ENCODE data around the gene SYNE3.

SYNE3 gene, protein sequence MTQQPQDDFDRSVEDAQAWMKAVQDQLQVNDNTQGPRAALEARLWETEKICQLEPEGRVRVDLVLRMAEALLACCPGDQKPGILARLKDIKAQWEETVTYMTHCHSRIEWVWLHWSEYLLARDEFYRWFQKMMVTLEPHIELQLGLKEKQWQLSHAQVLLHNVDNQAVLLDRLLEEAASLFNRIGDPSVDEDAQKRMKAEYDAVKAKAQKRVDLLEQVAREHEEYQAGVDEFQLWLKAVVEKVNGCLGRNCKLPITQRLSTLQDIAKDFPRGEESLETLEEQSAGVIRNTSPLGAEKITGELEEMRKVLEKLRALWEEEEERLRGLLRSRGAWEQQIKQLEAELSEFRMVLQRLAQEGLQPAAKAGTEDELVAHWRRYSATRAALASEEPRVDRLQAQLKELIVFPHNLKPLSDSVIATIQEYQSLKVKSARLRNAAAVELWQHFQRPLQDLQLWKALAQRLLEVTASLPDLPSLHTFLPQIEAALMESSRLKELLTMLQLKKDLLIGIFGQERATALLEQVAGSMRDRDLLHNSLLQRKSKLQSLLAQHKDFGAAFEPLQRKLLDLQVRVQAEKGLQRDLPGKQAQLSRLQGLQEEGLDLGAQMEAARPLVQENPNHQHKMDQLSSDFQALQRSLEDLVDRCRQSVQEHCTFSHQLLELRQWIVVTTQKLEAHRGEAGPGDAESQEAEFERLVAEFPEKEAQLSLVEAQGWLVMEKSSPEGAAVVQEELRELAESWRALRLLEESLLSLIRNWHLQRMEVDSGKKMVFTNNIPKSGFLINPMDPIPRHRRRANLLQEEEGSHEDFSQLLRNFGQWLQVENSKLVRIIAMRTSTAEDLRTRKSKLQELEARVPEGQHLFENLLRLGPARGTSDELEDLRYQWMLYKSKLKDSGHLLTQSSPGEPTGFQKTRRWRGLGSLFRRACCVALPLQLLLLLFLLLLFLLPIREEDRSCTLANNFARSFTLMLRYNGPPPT

GRCh38 chr14:95516554-95517181, at the start of gene SYNE3:
Gene SYNE3, minus strand, starts transcription at chr14:95516650. Its CDS starts 40,829 bp downstream, at chr14:95475821.
- no peak for DNase-seq (ENCODE audit: low spot score)

- no peak for DNase-seq (ENCODE audit: low spot score)
Observed at GRCh38 chr14:95564060-95564459, 47.6 kb upstream of the SYNE3 start.

GRCh38 chr14:95562892-95563685, 46.6 kb upstream of the SYNE3 start:
- no peak for DNase-seq (ENCODE audit: low spot score)

GRCh38 chr14:95561001-95561412, 44.6 kb upstream of the SYNE3 start:
- peak; percentile 94 for DNase-seq (ENCODE audit: low spot score)

DNA sequence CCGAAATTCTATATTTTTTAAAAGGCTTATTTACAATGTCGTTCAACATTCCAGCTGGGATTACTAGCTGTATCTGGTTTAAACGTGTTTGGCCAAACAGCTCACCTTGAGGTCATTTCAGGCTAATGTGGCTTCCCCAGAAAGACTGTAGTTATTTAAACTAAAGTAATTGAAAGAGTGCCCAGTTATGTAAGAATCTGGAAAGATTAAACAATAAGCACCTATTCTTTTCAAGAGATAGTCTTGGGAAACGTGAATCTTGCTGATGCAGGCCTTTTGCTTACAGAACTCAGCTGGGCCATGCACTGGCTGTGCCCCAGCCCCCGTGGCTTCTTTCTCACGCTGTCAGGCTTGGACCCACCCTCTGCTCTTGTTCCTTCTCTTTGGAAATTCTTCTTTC, 42.8 kb upstream of the SYNE3 start:
- no peak for DNase-seq (ENCODE audit: low spot score)

GRCh38 chr14:95557832-95558231, 41.4 kb upstream of the SYNE3 start:
- DNase-seq (ENCODE audit: low spot score) = no peak

DNA sequence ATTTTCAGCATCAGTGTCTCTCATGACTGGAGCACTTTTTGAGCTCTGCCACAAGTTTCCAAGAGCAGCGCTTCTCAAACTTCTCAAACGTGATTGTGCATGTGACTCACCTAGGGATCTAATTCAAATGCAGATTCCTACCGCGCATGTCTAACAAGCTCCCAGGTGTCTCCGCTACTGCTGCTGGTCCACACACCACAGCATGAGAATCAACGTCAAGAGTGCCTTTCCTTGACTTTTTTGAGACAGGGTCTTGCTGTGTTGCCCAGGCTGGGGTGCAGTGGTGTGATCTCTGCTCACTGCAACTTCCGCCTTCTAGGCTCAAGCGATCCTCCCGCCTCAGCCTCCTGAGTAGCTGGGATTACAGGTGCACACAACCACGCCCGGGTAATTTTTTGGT, 40.8 kb upstream of the SYNE3 start:
- DNase-seq (ENCODE audit: low spot score) = no peak

- DNase-seq (ENCODE audit: low spot score) = no peak
Observed at GRCh38 chr14:95555053-95555452, 38.6 kb upstream of the SYNE3 start.

DNA sequence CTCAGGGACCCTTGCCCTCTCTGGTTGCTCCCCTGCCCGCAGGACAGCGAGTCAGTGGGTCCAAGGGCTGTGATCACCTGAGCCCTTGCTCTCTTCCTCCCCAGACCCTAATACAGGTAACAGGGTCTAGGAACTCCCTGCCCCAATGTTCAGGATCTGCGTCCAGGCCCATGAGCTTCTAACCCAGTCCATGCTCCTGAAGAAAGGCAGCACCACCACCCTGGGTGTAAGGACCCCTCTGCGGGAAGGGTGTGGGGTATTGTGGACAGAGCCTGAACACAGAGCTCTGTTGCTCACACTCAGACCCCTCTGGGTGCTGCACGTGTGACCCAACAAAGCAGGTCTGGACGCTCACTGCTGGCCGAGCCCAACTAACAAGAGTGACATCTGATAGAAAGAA, 36.7 kb upstream of the SYNE3 start:
- no peak for DNase-seq (ENCODE audit: low spot score)

GRCh38 chr14:95551435-95551834, 35.0 kb upstream of the SYNE3 start:
- DNase-seq (ENCODE audit: low spot score) = no peak

DNA sequence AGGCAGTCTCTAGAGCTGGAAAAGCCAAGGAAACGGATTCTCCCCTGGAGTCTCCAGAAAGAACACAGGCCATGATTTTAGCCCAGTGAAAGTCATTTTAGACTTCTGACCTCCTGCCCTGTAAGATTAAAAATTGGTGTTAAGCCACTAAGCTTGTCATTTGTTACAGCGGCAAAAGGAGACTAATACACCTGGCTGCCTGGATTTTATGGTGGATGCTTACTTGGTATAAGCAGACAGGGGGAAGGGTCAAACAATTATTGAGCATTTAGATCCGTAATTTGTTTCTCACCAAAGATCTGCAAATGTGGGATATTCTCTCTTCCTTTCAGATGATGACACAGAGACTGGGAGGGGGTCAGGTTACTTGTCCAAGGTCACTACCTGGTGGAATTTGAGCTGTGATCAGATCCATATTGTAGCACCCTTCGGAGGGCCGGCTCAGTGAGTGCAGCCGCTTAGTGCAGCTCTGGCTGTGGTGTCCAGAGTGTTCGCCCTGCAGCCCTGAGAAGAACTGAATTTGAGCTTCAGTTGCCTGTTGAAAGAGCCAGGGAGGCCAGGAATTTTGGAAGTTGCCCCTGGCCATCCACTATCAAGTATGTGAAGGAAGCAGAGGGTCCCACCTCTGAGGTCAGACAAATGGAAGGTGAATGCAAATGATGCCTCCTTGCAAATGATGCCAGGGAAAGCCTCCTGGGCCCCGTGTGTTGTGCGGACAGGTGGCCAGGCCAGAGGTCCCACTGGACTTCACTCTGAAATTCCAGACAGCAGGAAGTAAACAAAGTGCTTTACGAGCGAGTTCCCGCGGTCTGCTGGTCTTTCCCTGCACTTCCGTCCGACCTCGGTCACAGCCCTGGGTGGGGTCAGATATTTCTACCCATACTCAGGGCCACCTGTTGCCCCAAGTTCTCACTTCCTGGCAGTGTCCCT, 33.5 kb upstream of the SYNE3 start:
- no peak for DNase-seq (ENCODE audit: low spot score)

- DNase-seq (ENCODE audit: low spot score) = no peak
Observed at GRCh38 chr14:95548328-95548929, 32.0 kb upstream of the SYNE3 start.

DNA sequence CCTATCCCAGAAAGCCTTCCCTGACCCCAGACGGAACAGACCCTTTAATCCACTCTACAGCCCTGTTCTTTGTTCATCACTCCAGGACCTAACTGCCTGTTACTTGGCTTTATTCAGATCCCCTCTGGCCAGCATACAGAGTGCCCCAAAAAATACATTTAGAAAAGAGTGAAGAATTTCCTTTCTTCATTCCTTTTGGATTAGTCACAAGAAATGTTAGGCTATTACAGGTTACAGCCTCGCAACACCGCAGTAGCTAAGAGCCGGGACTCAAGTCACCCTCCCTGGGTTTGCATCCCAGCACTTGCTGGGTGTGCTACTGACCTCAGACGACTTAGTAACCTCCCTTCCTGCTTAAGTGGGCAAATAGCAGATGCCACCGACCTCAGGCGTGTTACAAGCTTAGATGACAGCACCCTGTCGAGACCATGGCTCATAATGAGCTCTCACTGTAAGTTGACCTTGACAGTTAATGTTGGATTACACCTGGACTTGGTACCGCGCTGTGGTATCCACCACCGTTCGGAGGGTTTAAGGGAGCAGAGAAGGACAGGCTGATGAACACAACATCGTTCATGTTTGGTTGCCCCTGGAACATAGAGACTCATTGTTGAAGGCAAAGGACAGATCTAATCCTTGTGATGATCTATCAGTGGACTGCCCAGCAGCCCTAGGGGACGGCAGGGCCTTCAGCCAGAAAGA, 31.3 kb upstream of the SYNE3 start:
- no peak for DNase-seq (ENCODE audit: low spot score)

DNA sequence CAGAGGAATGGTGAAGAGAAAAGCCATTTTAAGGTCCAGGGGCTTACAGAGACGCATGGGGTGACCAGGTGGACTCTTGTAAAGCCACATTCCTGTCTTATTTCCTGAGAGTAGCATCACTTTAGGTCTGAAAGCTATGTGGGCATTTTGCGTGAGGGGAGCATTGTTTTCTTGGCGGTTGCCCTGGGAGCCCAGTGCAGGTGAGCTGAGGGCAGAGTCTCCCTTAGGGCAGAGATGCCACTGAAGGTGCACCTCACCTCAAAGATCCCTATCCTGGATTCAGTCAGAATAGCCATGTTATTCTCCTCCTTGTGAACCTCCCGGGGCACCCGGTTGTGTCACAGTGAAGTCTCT, 30.8 kb upstream of the SYNE3 start:
- no peak for DNase-seq (ENCODE audit: low spot score)

DNA sequence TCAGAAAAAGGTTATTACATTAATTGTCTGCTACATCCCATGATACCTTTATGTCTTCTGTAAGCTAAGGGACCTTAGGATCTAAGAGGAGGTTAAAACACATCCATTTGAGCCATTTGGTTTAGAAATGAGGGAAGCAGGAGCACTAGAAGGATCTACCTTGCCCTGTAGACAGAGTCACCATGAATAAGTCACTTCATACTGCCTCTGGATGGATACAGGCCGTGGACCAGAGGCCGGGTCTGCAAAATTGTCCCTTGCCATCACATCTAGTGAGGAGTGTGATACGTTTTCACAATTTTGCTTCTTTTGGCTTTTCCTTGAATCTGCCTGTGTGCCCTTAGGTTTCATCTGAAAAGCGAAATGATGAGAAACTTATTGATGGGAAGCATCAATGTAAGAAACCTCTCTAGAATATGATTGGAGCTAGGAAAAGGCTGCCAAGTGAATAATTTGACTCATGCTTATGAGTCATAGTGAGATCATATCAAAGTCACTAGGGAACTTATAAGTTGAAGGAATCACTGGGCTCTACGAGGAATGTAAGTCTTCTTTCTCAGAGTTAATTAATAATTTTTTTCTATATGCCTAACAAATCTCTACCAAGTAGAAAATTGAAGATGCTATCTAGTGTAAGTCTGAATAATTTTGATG, 29.2 kb upstream of the SYNE3 start:
- DNase-seq (ENCODE audit: low spot score) = no peak

DNA sequence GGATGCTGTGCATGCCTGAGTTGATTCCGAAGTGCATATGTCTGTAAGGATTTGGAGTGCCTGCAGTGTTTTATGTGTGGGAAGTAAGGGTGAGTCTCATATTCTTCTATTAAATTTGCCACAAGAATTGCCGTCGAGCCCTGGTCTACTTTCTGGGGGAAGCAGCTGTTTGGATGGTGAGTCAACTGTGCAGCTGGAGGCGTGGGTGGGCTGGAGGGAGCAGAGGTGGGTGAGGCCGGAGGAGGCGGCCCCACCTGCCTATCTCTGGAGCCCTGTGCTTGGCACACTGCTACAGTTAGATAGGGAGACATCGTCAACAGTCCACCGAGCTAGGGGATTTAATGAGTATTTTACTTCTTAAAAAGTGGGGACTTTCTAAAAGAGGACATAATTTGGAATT, 28.1 kb upstream of the SYNE3 start:
- no peak for DNase-seq (ENCODE audit: low spot score)

DNA sequence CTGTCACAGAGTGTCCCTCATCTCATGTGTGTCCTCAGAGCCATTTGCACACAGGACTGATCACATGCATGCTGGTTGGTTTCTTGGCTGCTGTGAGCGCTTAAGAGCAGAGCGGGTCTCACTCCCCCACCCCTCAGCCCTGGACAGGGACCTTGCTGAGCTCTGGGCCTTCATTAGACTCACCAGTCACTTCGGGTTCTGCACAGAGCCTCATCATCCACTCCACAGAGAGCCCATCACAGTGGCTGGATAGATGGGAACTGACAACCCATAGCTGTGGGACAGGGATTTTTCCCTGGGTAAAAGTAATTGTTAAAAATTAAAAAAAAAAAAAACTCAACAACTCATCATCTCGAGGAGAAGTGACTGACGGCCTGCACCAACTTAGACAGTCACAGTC, 26.6 kb upstream of the SYNE3 start:
- DNase-seq (ENCODE audit: low spot score) = no peak

- no peak for DNase-seq (ENCODE audit: low spot score)
Observed at GRCh38 chr14:95541932-95542930, 25.8 kb upstream of the SYNE3 start.

All from ecto neural progenitor cell (in vitro differentiated cells).